ENCODE data around the gene GCNT1. TPM values are rescaled to one million over a fixed set of nuclear protein-coding genes. Genes with fewer than 3 reads are reported as not detected.

The GCNT1 gene
- total RNA-seq, 1 experiment from 2014 or later, result 18.9 TPM

- TF ChIP-seq CTCF (IDR thresholded peaks at IDR 0.05; ENCODE audit: insufficient read depth in 1 of 2, low read depth in 1 of 2, low read length in 1 of 2, severe bottlenecking in 1 of 2, unreplicated experiment in 1 of 2), result no peak
- H3K27me3 Mint-ChIP-seq (ENCODE audit: insufficient read depth, unreplicated experiment), result no peaks in the 10 kb centered on the region
- no TSS peak for BruUV-seq (replicated peaks)
Measured at GRCh38 chr9:76552751-76553455, 93.9 kb downstream of the GCNT1 start.

DNA sequence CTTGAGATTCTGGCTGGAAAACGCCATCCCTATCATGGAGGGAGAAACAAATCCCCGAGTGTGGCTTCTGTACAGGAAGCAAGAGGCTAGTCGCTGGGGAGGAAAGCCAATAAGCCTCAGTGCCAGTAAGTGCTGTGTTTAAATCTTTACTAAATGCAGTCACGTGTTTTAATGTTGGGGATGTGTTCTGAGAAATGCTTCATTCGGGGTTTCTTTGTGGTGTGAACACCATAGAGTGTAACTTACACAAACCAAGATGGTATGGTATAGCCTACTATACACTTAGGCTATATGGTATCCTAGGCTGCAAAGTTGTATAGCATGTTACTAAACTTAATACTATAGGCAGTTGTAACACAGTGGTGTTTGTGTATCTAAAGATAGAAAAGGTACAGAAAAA lies 94.7 kb downstream of the GCNT1 start:
- Histone ChIP-seq H3K4me3 (ENCODE audit: low read depth, low read length) (no peak overlapping the region), H3K36me3 (ENCODE audit: control insufficient read depth, insufficient read depth, low read length) (no peaks in the 10 kb centered on the region), H3K4me1 (no peaks in the 10 kb centered on the region), H3K9me3 (no peaks in the 10 kb centered on the region), H3K27me3 (replicated peaks; ENCODE audit: control insufficient read depth, insufficient read depth, low read length) (no peaks in the 10 kb centered on the region)
- ChIA-PET POLR2A (no interaction called here), CTCF (no interaction called here)
- H3K36me3 Mint-ChIP-seq (ENCODE audit: insufficient read depth, unreplicated experiment), result no peaks in the 10 kb centered on the region
- intact Hi-C loops (cut with micrococcal nuclease; ENCODE audit: unreplicated experiment), result no loop called here
- TF ChIP-seq CTCF (IDR thresholded peaks at IDR 0.05; ENCODE audit: insufficient read depth in 1 of 2, low read depth in 1 of 2, low read length in 1 of 2, severe bottlenecking in 1 of 2, unreplicated experiment in 1 of 2), result no peak
- no TSS peak for BruUV-seq (replicated peaks)
- no peaks in the 10 kb centered on the region for H3K27me3 Mint-ChIP-seq (ENCODE audit: insufficient read depth, unreplicated experiment)
- H3K9me3 Mint-ChIP-seq (ENCODE audit: unreplicated experiment), result peaks cover 10% of the 10 kb centered on the region
- no peak overlapping the region for H3K4me3 Mint-ChIP-seq (ENCODE audit: unreplicated experiment)
- DNase-seq, result no peak
- H3K27ac Mint-ChIP-seq (ENCODE audit: unreplicated experiment), result no peak overlapping the region
- peaks cover 20% of the 10 kb centered on the region for H3K4me1 Mint-ChIP-seq (ENCODE audit: low read depth, unreplicated experiment)

More at GRCh38 chr9:76552751-76553455, 93.9 kb downstream of the GCNT1 start:
- Histone ChIP-seq H3K4me3 (ENCODE audit: low read depth, low read length) (no peak overlapping the region), H3K4me1 (no peaks in the 10 kb centered on the region), H3K9me3 (no peaks in the 10 kb centered on the region), H3K27me3 (replicated peaks; ENCODE audit: control insufficient read depth, insufficient read depth, low read length) (no peaks in the 10 kb centered on the region), H3K36me3 (ENCODE audit: control insufficient read depth, insufficient read depth, low read length) (no peaks in the 10 kb centered on the region)
- Mint-ChIP-seq H3K36me3 (ENCODE audit: insufficient read depth, unreplicated experiment) (no peaks in the 10 kb centered on the region), H3K4me3 (ENCODE audit: unreplicated experiment) (no peak overlapping the region), H3K4me1 (ENCODE audit: low read depth, unreplicated experiment) (peaks cover 14% of the 10 kb centered on the region), H3K27ac (ENCODE audit: unreplicated experiment) (no peak overlapping the region), H3K9me3 (ENCODE audit: unreplicated experiment) (peaks cover 2% of the 10 kb centered on the region)
- ChIA-PET POLR2A (interaction anchor here (0.6 kb wide), 1 partner anchor 9 kb away, joined by 3 read pairs; no protein-coding TSS in a partner anchor), CTCF (no interaction called here)
- intact Hi-C loops (cut with micrococcal nuclease; ENCODE audit: unreplicated experiment), result no loop called here
- no peak for DNase-seq

Other genes with a start within 250 kb of the GCNT1 start
- 12.4 and 16.5 TPM in 2 replicates for gene RFK, start 64.8 kb upstream of the GCNT1 start, total RNA-seq (2022)